Measurements from ENCODE around the gene E2F2. TPM values are rescaled to one million over a fixed set of nuclear protein-coding genes. Genes with fewer than 3 reads are reported as not detected.

Gene E2F2
- total and polyA plus RNA-seq, 8 donors: 3.2 to 5.8 (median 4.2) TPM

DNA sequence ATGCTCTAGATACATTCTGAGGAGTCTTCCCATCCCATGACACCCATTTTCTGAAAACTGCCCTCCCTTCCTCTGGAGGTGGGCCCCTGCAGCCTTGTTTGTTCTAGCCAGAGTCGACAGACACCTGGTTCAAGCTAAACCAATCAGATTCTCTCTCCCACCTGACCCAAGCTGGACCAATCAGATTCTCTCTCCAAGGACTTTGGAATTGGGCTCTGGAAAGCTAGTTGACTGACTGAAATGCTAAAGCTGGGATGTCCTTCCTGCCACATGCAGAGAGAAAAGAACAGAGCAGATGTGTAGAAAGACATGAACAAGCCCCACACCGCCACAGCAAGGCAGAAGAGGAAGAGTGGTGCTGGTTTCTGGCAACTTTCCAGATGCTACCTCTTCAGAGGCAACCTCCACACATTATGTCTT lies 71.7 kb downstream of the E2F2 start:
- ATAC-seq (no peak), DNase-seq (no peak)
- intact Hi-C loops (cut with DNase I): no loop called here
- no peaks in the 10 kb centered on the region for H3K27me3 ChIP-seq
- no peak overlapping the region for H3K27ac ChIP-seq
- H3K9me3 ChIP-seq: no peaks in the 10 kb centered on the region
- H3K4me1 ChIP-seq: no peaks in the 10 kb centered on the region
- TF ChIP-seq, protein P1, sequence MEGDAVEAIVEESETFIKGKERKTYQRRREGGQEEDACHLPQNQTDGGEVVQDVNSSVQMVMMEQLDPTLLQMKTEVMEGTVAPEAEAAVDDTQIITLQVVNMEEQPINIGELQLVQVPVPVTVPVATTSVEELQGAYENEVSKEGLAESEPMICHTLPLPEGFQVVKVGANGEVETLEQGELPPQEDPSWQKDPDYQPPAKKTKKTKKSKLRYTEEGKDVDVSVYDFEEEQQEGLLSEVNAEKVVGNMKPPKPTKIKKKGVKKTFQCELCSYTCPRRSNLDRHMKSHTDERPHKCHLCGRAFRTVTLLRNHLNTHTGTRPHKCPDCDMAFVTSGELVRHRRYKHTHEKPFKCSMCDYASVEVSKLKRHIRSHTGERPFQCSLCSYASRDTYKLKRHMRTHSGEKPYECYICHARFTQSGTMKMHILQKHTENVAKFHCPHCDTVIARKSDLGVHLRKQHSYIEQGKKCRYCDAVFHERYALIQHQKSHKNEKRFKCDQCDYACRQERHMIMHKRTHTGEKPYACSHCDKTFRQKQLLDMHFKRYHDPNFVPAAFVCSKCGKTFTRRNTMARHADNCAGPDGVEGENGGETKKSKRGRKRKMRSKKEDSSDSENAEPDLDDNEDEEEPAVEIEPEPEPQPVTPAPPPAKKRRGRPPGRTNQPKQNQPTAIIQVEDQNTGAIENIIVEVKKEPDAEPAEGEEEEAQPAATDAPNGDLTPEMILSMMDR (IDR thresholded peaks at IDR 0.05): no peak
- H3K4me3 ChIP-seq: no peak overlapping the region
- H3K36me3 ChIP-seq: no peaks in the 10 kb centered on the region

Other genes with a start within 250 kb of the E2F2 start
- 100 to 1,000 TPM in 1 of 2 donors, 10 to 100 TPM in 1; 84.3 to 108 TPM for gene HNRNPR, start 186.9 kb downstream of the E2F2 start, total RNA-seq
- gene HNRNPR, start 186.9 kb downstream of the E2F2 start, polyA plus RNA-seq (ENCODE audit: insufficient read length in 6 of 6): 100 to 1,000 TPM; 213 to 277 (median 229) TPM
- 10 to 100 TPM in 1 of 2 donors, 1 to 10 TPM in 1; 9.2 to 10.2 TPM for gene ZNF436, start 161.4 kb downstream of the E2F2 start, total RNA-seq
- 10 to 100 TPM; 30.2 to 38.8 (median 35.5) TPM for gene ZNF436, start 161.4 kb downstream of the E2F2 start, polyA plus RNA-seq (ENCODE audit: insufficient read length in 6 of 6)
- gene TCEA3, start 106.5 kb downstream of the E2F2 start, total RNA-seq: 10 to 100 TPM; 28.3 to 43.2 TPM
- gene TCEA3, start 106.5 kb downstream of the E2F2 start, polyA plus RNA-seq (ENCODE audit: insufficient read length in 6 of 6): 10 to 100 TPM; 15.5 to 33.8 (median 27.4) TPM
- 10 to 100 TPM; 35.2 to 43.7 TPM for gene ASAP3, start 47.1 kb downstream of the E2F2 start, total RNA-seq
- gene ASAP3, start 47.1 kb downstream of the E2F2 start, polyA plus RNA-seq (ENCODE audit: insufficient read length in 6 of 6): 10 to 100 TPM; 40.7 to 51.6 (median 46.6) TPM
- gene ID3, start 28.3 kb upstream of the E2F2 start, total RNA-seq: 100 to 1,000 TPM; 125 to 129 TPM
- 100 to 1,000 TPM; 135 to 261 (median 191) TPM for gene ID3, start 28.3 kb upstream of the E2F2 start, polyA plus RNA-seq (ENCODE audit: insufficient read length in 6 of 6)
- gene RPL11, start 160.6 kb upstream of the E2F2 start, total RNA-seq: 100 to 1,000 TPM; 761 to 849 TPM
- 1,000 to 10,000 TPM; 2,625 to 3,171 (median 2,838) TPM for gene RPL11, start 160.6 kb upstream of the E2F2 start, polyA plus RNA-seq (ENCODE audit: insufficient read length in 6 of 6)
- 10 to 100 TPM; 48.6 to 50.3 TPM for gene ELOA, start 212.2 kb upstream of the E2F2 start, total RNA-seq
- gene ELOA, start 212.2 kb upstream of the E2F2 start, polyA plus RNA-seq (ENCODE audit: insufficient read length in 6 of 6): 10 to 100 TPM; 41.4 to 49.6 (median 43.9) TPM
- gene PITHD1, start 247.2 kb upstream of the E2F2 start, total RNA-seq: 10 to 100 TPM; 50.3 to 63.8 TPM
- 10 to 100 TPM; 48.0 to 71.0 (median 58.4) TPM for gene PITHD1, start 247.2 kb upstream of the E2F2 start, polyA plus RNA-seq (ENCODE audit: insufficient read length in 6 of 6)

All from left lung (tissue), 10 donors.